ENCODE measurements around the gene PIGU.
"Not testable (repeated sequence)": the region's sequence is repeated elsewhere in the genome, so short reads cannot be mapped to it uniquely, and the experiment has no call there.

Gene PIGU

DNA sequence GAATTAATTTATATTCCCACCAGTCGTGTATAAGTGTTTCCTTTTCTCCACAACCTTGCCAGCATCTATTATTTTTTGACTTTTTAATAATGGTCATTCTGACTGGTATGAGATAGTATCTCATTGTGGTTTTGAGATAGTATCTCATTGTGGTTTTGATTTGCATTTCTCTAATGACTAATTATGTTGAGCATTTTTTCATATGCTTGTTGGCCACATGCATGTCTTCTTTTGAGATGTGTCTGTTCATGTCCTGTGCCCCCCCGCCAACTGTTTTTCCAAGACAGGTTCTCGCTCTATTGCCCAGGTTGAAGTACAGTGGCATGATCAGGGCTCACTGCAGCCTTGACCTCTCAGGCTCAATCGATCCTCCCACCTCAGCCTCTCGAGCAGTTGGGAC is 15.1 kb downstream of the PIGU start:
- DNase-seq: peak; percentile 61

GRCh38 chr20:34658654-34659053 is 18.2 kb downstream of the PIGU start:
- not testable (repeated sequence) for DNase-seq

GRCh38 chr20:34654207-34654744 is 22.6 kb downstream of the PIGU start:
- no peak for DNase-seq

GRCh38 chr20:34651200-34651599 is 25.7 kb downstream of the PIGU start:
- DNase-seq: no peak

- no peak for DNase-seq
Measured at GRCh38 chr20:34647737-34648136, 29.2 kb downstream of the PIGU start.

- no peak for DNase-seq
Measured at GRCh38 chr20:34644951-34645350, 31.9 kb downstream of the PIGU start.

- no peak for DNase-seq
Measured at GRCh38 chr20:34644345-34644744, 32.5 kb downstream of the PIGU start.

GRCh38 chr20:34643928-34644327 is 33.0 kb downstream of the PIGU start:
- peak; percentile 59 for DNase-seq

GRCh38 chr20:34642009-34642408 is 34.9 kb downstream of the PIGU start:
- DNase-seq: no peak

- DNase-seq: no peak
Measured at GRCh38 chr20:34639755-34640222, 37.1 kb downstream of the PIGU start.

DNA sequence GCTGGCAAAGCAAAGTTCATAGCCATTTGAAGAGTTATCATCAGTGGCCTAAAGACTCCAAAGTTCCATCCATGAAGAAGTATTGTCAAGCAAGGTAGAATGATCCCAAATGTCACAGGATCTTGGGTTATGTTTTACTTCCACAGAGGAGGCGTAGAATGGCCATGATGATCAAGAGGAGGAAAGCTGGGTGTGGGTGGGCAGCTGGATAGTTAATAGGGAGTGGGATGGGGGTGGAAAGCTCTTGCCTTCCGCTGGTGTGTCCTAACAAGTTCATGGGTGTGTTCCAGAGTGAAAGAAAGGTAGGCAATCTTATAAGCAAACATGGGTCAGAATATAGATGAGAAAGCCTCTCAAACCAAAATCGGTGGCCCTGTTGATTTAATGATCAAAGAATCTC is 38.4 kb downstream of the PIGU start:
- no peak for DNase-seq

- no peak for DNase-seq
Measured at GRCh38 chr20:34638039-34638292, 38.9 kb downstream of the PIGU start.

DNA sequence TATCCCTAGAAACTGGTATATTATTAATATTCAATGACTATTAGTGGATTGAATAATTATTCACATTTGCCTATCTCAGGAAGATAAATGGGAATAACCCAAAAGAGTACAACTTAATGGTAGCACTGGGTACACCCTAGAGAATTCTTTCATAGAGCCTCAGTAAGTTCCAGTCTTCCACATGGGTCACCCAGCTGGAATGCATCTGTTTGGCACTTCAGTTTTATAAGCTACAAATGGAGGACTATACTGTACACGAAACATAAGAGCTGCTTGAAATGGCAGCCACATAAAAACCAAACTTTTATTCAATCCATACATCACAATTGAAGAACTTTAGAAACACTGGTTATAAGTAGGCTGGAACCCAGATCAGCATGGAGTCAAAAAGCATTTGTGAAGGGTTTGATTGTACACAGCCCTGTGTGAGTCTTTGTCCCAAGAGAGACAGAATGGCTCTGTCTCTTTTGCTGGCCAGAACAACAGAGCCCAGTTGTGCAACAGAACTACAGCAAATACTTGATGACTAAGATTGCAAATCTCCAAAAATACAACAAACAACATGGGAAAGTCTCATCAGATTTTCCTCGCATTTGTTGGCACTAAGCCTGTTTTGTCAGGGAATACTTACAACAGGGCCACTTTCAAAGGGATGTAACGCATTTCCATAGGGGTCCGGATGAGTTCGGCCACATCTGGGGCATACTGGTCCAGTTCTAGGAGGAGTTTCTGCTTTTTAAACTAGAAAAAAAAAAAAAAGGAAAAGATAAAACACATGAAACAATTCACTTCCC is 39.5 kb downstream of the PIGU start:
- DNase-seq: peak; percentile 62

DNA sequence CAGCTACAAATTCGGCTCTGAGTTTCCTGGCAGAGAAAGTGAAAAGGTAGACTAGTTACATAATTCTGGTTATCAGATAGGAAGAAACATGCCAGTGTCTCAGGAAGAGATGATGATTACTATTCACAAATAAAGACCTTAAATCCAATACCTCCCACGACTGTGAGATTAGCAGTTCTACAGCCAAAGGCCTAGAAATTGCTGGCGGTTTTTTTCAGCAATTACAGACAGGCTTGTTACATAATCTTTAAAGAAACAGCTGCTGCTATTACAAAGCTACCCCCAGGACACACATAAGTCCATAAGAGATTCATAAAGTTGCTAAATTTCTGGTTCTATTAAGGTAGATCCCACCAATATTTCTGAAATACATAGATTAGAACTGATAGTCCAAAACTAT is 40.2 kb downstream of the PIGU start:
- no peak for DNase-seq

- no peak for DNase-seq
Measured at GRCh38 chr20:34634392-34634791, 42.5 kb downstream of the PIGU start.

- DNase-seq: no peak
Measured at GRCh38 chr20:34632870-34633452, 43.9 kb downstream of the PIGU start.

DNA sequence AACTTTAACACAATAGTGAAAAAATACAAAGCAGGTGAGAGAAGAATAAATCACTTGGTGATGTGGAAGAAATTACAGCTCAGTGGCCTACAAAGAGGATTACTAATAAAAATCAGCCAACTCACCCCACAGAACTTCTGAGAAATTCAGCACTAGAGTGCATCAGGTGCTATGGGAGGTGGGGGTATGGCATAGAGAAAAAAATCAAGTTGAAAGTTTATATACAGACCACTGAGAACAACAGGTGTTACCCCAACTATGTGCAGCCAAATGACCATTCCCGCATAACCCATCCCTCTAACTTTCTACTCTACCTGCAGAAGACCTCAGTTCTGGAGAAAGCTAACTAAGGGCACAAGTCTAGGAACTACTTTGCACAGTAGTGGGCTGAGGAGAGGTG is 47.0 kb downstream of the PIGU start:
- no peak for DNase-seq

GRCh38 chr20:34629342-34629741 is 47.5 kb downstream of the PIGU start:
- no peak for DNase-seq

GRCh38 chr20:34628026-34628425 is 48.9 kb downstream of the PIGU start:
- DNase-seq: no peak

GRCh38 chr20:34627458-34627857 is 49.4 kb downstream of the PIGU start:
- DNase-seq: no peak

GRCh38 chr20:34626992-34627391 is 49.9 kb downstream of the PIGU start:
- no peak for DNase-seq

- DNase-seq: no peak
Measured at GRCh38 chr20:34624629-34625028, 52.3 kb downstream of the PIGU start.

- DNase-seq: no peak
Measured at GRCh38 chr20:34622821-34623451, 54.0 kb downstream of the PIGU start.
